ENCODE results near the gene PDE10A.

- TF ChIP-seq EZH2 (IDR thresholded peaks at IDR 0.05): no peak
- no peak for TF ChIP-seq POLR2AphosphoS5 (IDR thresholded peaks at IDR 0.05; ENCODE audit: borderline replicate concordance, low read depth, low read length)
- TF ChIP-seq FOXP2 (optimal IDR thresholded peaks at IDR 0.05; ENCODE audit: control extremely low read depth, extremely low read length, insufficient read depth): no peak
These were observed 5.9 kb upstream of the PDE10A start for GRCh38 chr6:165668951-165669350.

Measured in SK-N-MC (cell line).